Stomach (tissue), 4 donors: ENCODE data around the gene GPS2.
A peak's percentile ranks its signal among the peaks of the same experiment; 100 is the strongest.

Source experiments
- EP300 ChIP-seq: sonication (generic); formaldehyde crosslinking; IDR thresholded peaks from one replicate; pipeline ENCODE4 v1.6.1; 2017; ENCODE audit warnings: antibody characterized with exemption
- POLR2A ChIP-seq, 4 donors: fragments of 450-650 bp; IDR thresholded peaks; one replicate each; pipeline ENCODE4 v1.6.1; 2016; ENCODE audit warnings: antibody characterized with exemption in 4 of 4, control low read depth in 2 of 4, mild to moderate bottlenecking in 1 of 4, moderate library complexity in 1 of 4
- POLR2AphosphoS5 ChIP-seq, 3 donors: sonication (generic); formaldehyde crosslinking; IDR thresholded peaks; one replicate each; pipeline ENCODE4 v1.6.1; 2016; ENCODE audit warnings: antibody characterized with exemption in 3 of 3
- TF ChIP-seq, protein P1 (sequence below), 7 experiments: fragments of 450-650 bp in 4 of 7; fragments of 200-600 bp in 3 of 7; sonication (generic) in 3 of 7; IDR thresholded peaks; one replicate each; pipeline ENCODE4 v1.5.1; 2016 to 2019; ENCODE audit warnings: antibody characterized with exemption in 7 of 7, control low read depth in 2 of 7, mild to moderate bottlenecking in 1 of 7

GRCh38 chr17:7282752-7283321, 32.3 kb downstream of the GPS2 start:
- TF ChIP-seq, protein P1, sequence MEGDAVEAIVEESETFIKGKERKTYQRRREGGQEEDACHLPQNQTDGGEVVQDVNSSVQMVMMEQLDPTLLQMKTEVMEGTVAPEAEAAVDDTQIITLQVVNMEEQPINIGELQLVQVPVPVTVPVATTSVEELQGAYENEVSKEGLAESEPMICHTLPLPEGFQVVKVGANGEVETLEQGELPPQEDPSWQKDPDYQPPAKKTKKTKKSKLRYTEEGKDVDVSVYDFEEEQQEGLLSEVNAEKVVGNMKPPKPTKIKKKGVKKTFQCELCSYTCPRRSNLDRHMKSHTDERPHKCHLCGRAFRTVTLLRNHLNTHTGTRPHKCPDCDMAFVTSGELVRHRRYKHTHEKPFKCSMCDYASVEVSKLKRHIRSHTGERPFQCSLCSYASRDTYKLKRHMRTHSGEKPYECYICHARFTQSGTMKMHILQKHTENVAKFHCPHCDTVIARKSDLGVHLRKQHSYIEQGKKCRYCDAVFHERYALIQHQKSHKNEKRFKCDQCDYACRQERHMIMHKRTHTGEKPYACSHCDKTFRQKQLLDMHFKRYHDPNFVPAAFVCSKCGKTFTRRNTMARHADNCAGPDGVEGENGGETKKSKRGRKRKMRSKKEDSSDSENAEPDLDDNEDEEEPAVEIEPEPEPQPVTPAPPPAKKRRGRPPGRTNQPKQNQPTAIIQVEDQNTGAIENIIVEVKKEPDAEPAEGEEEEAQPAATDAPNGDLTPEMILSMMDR (IDR thresholded peaks at IDR 0.05), result no peak
- TF ChIP-seq POLR2A (IDR thresholded peaks at IDR 0.05) (no peak), POLR2AphosphoS5 (IDR thresholded peaks at IDR 0.05) (peak in 1 of 3 donors; percentile 27), EP300 (no peak)
